HT1080 (cell line): ENCODE measurements around the gene CCDC180. TPM values are rescaled to one million over a fixed set of nuclear protein-coding genes. Genes with fewer than 3 reads are reported as not detected.
"Not testable (repeated sequence)": the region's sequence is repeated elsewhere in the genome, so short reads cannot be mapped to it uniquely, and the experiment has no call there.

ENCODE experiments used
- DNase-seq: peaks from one replicate; pipeline ENCODE4 v3.0.0-alpha.2; 2015; ENCODE audit warnings: low read depth
- polyA plus RNA-seq, 2 experiments: library from polyadenylated mRNA; depleted of rRNA; stranded (reverse); fragments of >200 nt; gene quantifications; 2 replicates each; pipeline ENCODE4 v1.2.3, GENCODE V29; 2015
- total RNA-seq: library from RNA; depleted of rRNA; stranded (reverse); fragments of >200 nt; shearing (Covaris generic); gene quantifications from 2 replicates; pipeline ENCODE4 v1.2.3, GENCODE V29; 2014; rRNA removed

The CCDC180 gene
- 0.03 and 0.88 TPM in 2 replicates for total RNA-seq
- 0.07 and 0.14 TPM in 2 replicates for polyA plus RNA-seq (2015; cell fraction: cytosol; rRNA removed)
- 3.2 and 5.6 TPM in 2 replicates for polyA plus RNA-seq (2015; cell fraction: nucleus; rRNA removed)

GRCh38 chr9:97307500-97308163 is at the start of gene CCDC180:
TSS of gene CCDC180 (plus strand) at chr9:97307659. CDS start at chr9:97308064, 405 bp downstream.
- no peak for DNase-seq

- DNase-seq = not testable (repeated sequence)
Measured at GRCh38 chr9:97259834-97260514, 47.5 kb upstream of the CCDC180 start.

- DNase-seq = no peak
Measured at GRCh38 chr9:97271292-97271691, 36.2 kb upstream of the CCDC180 start.

GRCh38 chr9:97272072-97272471 is 35.4 kb upstream of the CCDC180 start:
- no peak for DNase-seq

- no peak for DNase-seq
Measured at GRCh38 chr9:97276310-97276852, 31.1 kb upstream of the CCDC180 start.

GRCh38 chr9:97277953-97278352 is 29.5 kb upstream of the CCDC180 start:
- no peak for DNase-seq

- DNase-seq = no peak
Measured at GRCh38 chr9:97280755-97281330, 26.6 kb upstream of the CCDC180 start.

- no peak for DNase-seq
Measured at GRCh38 chr9:97283768-97284167, 23.7 kb upstream of the CCDC180 start.

GRCh38 chr9:97284798-97285197 is 22.7 kb upstream of the CCDC180 start:
- no peak for DNase-seq

GRCh38 chr9:97292200-97292599 is 15.3 kb upstream of the CCDC180 start:
- DNase-seq = no peak

GRCh38 chr9:97293207-97293721 is 14.2 kb upstream of the CCDC180 start:
- DNase-seq = peak; percentile 88

- DNase-seq = no peak
Measured at GRCh38 chr9:97293818-97294217, 13.6 kb upstream of the CCDC180 start.

GRCh38 chr9:97297889-97298288 is 9.6 kb upstream of the CCDC180 start:
- DNase-seq = no peak

GRCh38 chr9:97299809-97300414 is 7.5 kb upstream of the CCDC180 start:
- DNase-seq = no peak

- no peak for DNase-seq
Measured at GRCh38 chr9:97300586-97300985, 6.9 kb upstream of the CCDC180 start.

GRCh38 chr9:97301974-97302373 is 5.5 kb upstream of the CCDC180 start:
- no peak for DNase-seq

GRCh38 chr9:97304586-97304985 is 2.9 kb upstream of the CCDC180 start:
- no peak for DNase-seq

GRCh38 chr9:97305501-97306298 is 1.8 kb upstream of the CCDC180 start:
- no peak for DNase-seq

GRCh38 chr9:97307091-97307490 is 368 bp upstream of the CCDC180 start:
- no peak for DNase-seq

GRCh38 chr9:97309260-97309659 is 1.8 kb downstream of the CCDC180 start:
- DNase-seq = no peak

- DNase-seq = no peak
Measured at GRCh38 chr9:97310023-97310422, 2.6 kb downstream of the CCDC180 start.
